Smooth muscle cell (in vitro differentiated cells): Measurements from ENCODE around the gene PCMTD2. TPM values are rescaled to one million over a fixed set of nuclear protein-coding genes. Genes with fewer than 3 reads are reported as not detected.
"Not testable (repeated sequence)": the region's sequence is repeated elsewhere in the genome, so short reads cannot be mapped to it uniquely, and the experiment has no call there.

Source experiments
- DNase-seq: peaks from one replicate; lab custom pipeline; 2025; ENCODE audit not compliant: unreplicated experiment; lab: John Stamatoyannopoulos, UW
- H2AFZ ChIP-seq: fragments of 200-600 bp; sonication (generic); 2 replicates; pipeline ENCODE4 v1.6.0; 2016; ENCODE audit warnings: antibody characterized with exemption, low read depth, mild to moderate bottlenecking
- H3F3A ChIP-seq: fragments of 200-600 bp; sonication (generic); 2 replicates; pipeline ENCODE4 v1.6.0; 2017; ENCODE audit warnings: antibody characterized with exemption, low read depth
- H3K27ac ChIP-seq: fragments of 200-600 bp; sonication (generic); 2 replicates; pipeline ENCODE4 v1.5.1; 2016; ENCODE audit warnings: low read depth, mild to moderate bottlenecking
- H3K27me3 ChIP-seq: fragments of 200-600 bp; sonication (generic); 2 replicates; pipeline ENCODE4 v1.6.1; 2016; ENCODE audit warnings: low read depth, mild to moderate bottlenecking
- H3K36me3 ChIP-seq: fragments of 200-600 bp; sonication (generic); 2 replicates; pipeline ENCODE4 v1.5.1; 2016; ENCODE audit warnings: low read depth
- H3K4me1 ChIP-seq: fragments of 200-600 bp; sonication (generic); 2 replicates; pipeline ENCODE4 v1.5.1; 2016; ENCODE audit warnings: low read depth
- H3K4me2 ChIP-seq: fragments of 200-600 bp; sonication (generic); 2 replicates; pipeline ENCODE4 v1.6.0; 2016; ENCODE audit warnings: mild to moderate bottlenecking
- H3K4me3 ChIP-seq: fragments of 200-600 bp; sonication (generic); 2 replicates; pipeline ENCODE4 v1.5.1; 2016; ENCODE audit warnings: mild to moderate bottlenecking
- H3K79me2 ChIP-seq: fragments of 200-600 bp; sonication (generic); 2 replicates; pipeline ENCODE4 v1.6.0; 2016; ENCODE audit warnings: low read depth, mild to moderate bottlenecking
- H3K9ac ChIP-seq: fragments of 200-600 bp; sonication (generic); 2 replicates; pipeline ENCODE4 v1.6.0; 2016; ENCODE audit warnings: low read depth
- H3K9me3 ChIP-seq: fragments of 200-600 bp; sonication (generic); replicated peaks from 2 replicates; pipeline ENCODE4 v1.5.1; 2016; ENCODE audit warnings: low read depth
- H4K20me1 ChIP-seq: fragments of 200-600 bp; sonication (generic); 2 replicates; pipeline ENCODE4 v1.6.0; 2016; ENCODE audit warnings: low read depth
- WGBS: methylation state at CpG from one replicate; pipeline ENCODE4 v1.1.7; 2016; ENCODE audit warnings: low lambda C conversion rate; 5-methylcytosine and 5-hydroxymethylcytosine counted together
- polyA plus RNA-seq: library from polyadenylated mRNA; unstranded; fragments of >200 nt; fragmentation: Nextera tagmentation; extraction: Ambion mirVana; gene quantifications from 2 replicates; pipeline ENCODE4 v1.2.1, GENCODE V29; 2016
- small RNA-seq: library from RNA; depleted of rRNA; stranded (forward); fragments of <200 nt; gene quantifications from one replicate; pipeline ENCODE3, GENCODE V24; 2014
- total RNA-seq: library from RNA; depleted of rRNA; stranded (reverse); fragments of >200 nt; gene quantifications from 2 replicates; pipeline ENCODE4 v1.2.3, GENCODE V29; 2014
- TF ChIP-seq, protein P1 (sequence below): fragments of 200-600 bp; sonication (generic); IDR thresholded peaks from 2 replicates; pipeline ENCODE4 v1.5.1; 2017; ENCODE audit warnings: borderline replicate concordance, mild to moderate bottlenecking, antibody characterized with exemption; ENCODE audit not compliant: insufficient read depth, poor library complexity, severe bottlenecking

Gene PCMTD2
- total and polyA plus RNA-seq, 2 experiments from 2014 or later, result 15.4 to 74.9 TPM

DNA sequence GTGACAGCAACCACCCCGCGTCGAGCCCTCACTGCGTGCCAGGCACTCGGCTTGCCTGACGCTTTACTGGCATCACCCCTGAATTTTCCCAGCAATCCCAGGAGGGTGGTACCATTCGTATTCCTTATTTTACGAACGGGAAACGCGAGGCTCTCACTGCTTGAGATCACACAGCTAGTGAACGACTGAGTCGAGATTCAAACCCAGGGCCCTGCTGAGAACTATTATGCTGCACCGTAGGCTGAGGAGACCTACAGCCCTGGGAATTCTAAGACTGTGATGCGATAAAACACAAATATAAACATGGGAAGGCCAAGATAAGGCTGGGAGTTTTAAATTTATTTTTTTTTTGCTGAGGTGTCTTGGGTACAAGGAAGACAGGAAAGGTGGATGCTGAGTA lies 60.3 kb downstream of the PCMTD2 start:
- Histone ChIP-seq H3K4me3 (peak overlapping the region; percentile 49), H3K4me2 (peak overlapping the region; percentile 75), H3K27ac (peak overlapping the region; percentile 42)
- H4K20me1 ChIP-seq, H2AFZ ChIP-seq, DNase-seq, H3K27me3 ChIP-seq, H3K4me1 ChIP-seq, H3K9ac ChIP-seq, H3F3A ChIP-seq, H3K9me3 ChIP-seq, H3K79me2 ChIP-seq, H3K36me3 ChIP-seq: not testable (repeated sequence)
- WGBS, result 36% methylated on average over 9 of the region's 15 CpGs

- peak overlapping the region; percentile 80 for H3K4me2 ChIP-seq
- H3K79me2 ChIP-seq, H4K20me1 ChIP-seq, H3K36me3 ChIP-seq, H3K9me3 ChIP-seq, H2AFZ ChIP-seq, H3F3A ChIP-seq, H3K4me1 ChIP-seq, H3K27me3 ChIP-seq, H3K9ac ChIP-seq: not testable (repeated sequence)
- peak; percentile 40 for DNase-seq
- peak overlapping the region; percentile 42 for H3K27ac ChIP-seq
- TF ChIP-seq, protein P1, sequence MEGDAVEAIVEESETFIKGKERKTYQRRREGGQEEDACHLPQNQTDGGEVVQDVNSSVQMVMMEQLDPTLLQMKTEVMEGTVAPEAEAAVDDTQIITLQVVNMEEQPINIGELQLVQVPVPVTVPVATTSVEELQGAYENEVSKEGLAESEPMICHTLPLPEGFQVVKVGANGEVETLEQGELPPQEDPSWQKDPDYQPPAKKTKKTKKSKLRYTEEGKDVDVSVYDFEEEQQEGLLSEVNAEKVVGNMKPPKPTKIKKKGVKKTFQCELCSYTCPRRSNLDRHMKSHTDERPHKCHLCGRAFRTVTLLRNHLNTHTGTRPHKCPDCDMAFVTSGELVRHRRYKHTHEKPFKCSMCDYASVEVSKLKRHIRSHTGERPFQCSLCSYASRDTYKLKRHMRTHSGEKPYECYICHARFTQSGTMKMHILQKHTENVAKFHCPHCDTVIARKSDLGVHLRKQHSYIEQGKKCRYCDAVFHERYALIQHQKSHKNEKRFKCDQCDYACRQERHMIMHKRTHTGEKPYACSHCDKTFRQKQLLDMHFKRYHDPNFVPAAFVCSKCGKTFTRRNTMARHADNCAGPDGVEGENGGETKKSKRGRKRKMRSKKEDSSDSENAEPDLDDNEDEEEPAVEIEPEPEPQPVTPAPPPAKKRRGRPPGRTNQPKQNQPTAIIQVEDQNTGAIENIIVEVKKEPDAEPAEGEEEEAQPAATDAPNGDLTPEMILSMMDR, result peak; percentile 26
- 6% methylated on average over 60 of the region's 87 CpGs for WGBS
- H3K4me3 ChIP-seq, result peak overlapping the region; percentile 49
Observed at GRCh38 chr20:64316415-64317083, 61.0 kb downstream of the PCMTD2 start.

DNA sequence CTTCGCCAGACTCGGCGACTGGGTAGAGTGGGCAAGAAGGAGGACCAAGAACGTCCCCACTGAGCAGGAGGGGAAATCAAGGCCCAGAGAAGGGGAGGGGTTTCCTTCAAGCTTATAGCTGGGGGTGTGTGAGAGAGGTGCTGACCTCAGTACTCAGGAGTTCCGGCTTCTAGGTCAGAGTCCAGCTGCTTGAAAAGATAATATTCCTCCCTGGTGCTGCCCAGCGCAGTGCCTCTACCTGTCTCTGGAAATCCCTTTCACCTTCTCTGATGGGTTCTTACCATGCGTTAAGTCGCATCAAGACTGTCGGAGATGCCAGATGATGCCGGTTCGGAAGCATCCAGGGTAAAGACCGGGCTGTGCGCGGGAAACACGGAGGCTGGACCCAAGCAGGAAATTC lies 61.8 kb downstream of the PCMTD2 start:
- not testable (repeated sequence) for H3K27me3 ChIP-seq, H3K4me1 ChIP-seq, H3K9me3 ChIP-seq, H3K27ac ChIP-seq, H2AFZ ChIP-seq, H3F3A ChIP-seq, H3K36me3 ChIP-seq, H4K20me1 ChIP-seq, DNase-seq, H3K79me2 ChIP-seq, H3K4me3 ChIP-seq, H3K9ac ChIP-seq, H3K4me2 ChIP-seq
- WGBS, result 62% methylated on average over 11 of the region's 15 CpGs

DNA sequence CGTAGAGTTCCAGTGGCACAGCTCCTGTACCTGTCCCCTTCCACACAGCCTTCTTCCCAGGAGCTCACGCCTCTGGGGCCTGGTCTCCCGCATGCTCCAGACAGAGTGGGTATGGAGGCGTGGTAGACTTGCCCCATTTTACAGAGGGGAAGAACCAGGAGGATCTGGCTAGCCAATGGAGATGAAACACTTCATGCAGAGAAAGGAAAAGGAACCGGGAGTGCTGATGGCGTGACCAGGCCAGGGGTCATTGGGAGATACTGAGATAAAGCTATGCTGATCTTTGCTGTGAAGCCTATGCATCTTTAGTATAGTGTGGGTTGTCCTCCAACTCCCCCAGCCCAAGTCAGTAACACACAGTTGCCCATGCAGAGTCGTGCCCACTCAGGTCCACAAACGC lies 62.5 kb downstream of the PCMTD2 start:
- not testable (repeated sequence) for H3K27me3 ChIP-seq, H2AFZ ChIP-seq, H3K9ac ChIP-seq, H3K36me3 ChIP-seq, H4K20me1 ChIP-seq, H3K4me3 ChIP-seq, H3K79me2 ChIP-seq, H3F3A ChIP-seq, H3K4me1 ChIP-seq, H3K9me3 ChIP-seq, DNase-seq
- 68% methylated on average over 8 of the region's 8 CpGs for WGBS
- Histone ChIP-seq H3K27ac (peak overlapping the region; percentile 56), H3K4me2 (peak overlapping the region; percentile 48)

DNA sequence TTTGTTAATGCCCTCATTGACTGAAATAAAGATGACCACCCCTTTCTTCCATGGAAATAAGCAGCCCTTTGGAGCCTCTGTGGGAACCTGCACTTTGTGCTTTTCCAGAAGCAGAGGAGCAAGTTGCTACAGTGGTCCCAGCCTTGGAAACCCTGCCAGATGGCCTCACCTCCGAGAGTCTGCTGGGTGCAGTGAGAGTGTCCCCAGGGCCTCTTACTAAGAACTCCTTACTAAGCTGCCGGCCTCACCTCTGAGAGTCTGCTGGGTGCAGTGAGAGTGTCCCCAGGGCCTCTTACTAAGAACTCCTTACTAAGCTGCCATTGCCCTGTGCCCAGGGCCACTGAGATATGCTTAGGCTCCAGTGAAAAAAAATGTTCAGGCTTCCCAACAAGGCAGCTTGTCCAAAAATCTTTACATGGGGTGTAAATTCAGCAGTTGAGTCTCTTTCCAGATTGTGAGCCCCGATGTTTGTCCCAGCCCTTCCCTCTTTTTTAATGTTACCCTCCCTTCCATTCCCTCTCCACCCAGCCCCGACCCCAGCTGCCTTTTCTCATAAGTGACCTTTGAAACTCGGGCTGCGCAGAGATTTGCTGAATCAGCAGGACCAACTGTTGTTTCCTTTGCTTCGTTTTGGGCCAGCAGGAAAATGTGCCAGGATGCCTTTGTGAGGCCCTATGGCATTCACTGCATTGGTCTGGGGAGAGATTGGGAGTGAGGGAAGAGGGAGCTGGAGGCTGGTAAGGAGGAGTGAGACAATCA lies 66.7 kb downstream of the PCMTD2 start:
- DNase-seq, result not testable (repeated sequence)
- WGBS, result 71% methylated on average over 7 of the region's 7 CpGs

More for the DNA sequence above, 66.7 kb downstream of the PCMTD2 start:
- not testable (repeated sequence) for H3K4me3 ChIP-seq, H3K4me1 ChIP-seq, H2AFZ ChIP-seq, H3K27ac ChIP-seq, H3K27me3 ChIP-seq, H3K9ac ChIP-seq, H4K20me1 ChIP-seq, H3F3A ChIP-seq, H3K79me2 ChIP-seq, H3K4me2 ChIP-seq, H3K9me3 ChIP-seq, H3K36me3 ChIP-seq

Small RNAs within 50 kb of the gene (small RNA-seq; reads per million reads assigned to genes)
- 0.08 reads per million for gene AL137028.2

Other genes starting within 250 kb of the PCMTD2 start
- 0.09 and 2.0 TPM in 2 replicates for gene C20orf204, start 219.6 kb upstream of the PCMTD2 start, total RNA-seq
- 0.87 and 5.2 TPM in 2 replicates for gene C20orf204, start 219.6 kb upstream of the PCMTD2 start, polyA plus RNA-seq
- gene SOX18, start 206.1 kb upstream of the PCMTD2 start, total RNA-seq, result 0.54 and 2.9 TPM in 2 replicates
- gene SOX18, start 206.1 kb upstream of the PCMTD2 start, polyA plus RNA-seq, result 9.7 and 11.3 TPM in 2 replicates
- 24.9 and 41.0 TPM in 2 replicates for gene TCEA2, start 192.6 kb upstream of the PCMTD2 start, total RNA-seq
- gene TCEA2, start 192.6 kb upstream of the PCMTD2 start, polyA plus RNA-seq, result 83.4 and 89.5 TPM in 2 replicates
- gene RGS19, start 176.2 kb upstream of the PCMTD2 start, total RNA-seq, result 14.9 and 17.4 TPM in 2 replicates
- 24.6 and 25.4 TPM in 2 replicates for gene RGS19, start 176.2 kb upstream of the PCMTD2 start, polyA plus RNA-seq
- gene OPRL1, start 175.7 kb upstream of the PCMTD2 start, total RNA-seq, result 2.9 and 6.4 TPM in 2 replicates
- 3.1 and 4.3 TPM in 2 replicates for gene OPRL1, start 175.7 kb upstream of the PCMTD2 start, polyA plus RNA-seq
- gene LKAAEAR1, start 171.3 kb upstream of the PCMTD2 start, total RNA-seq, result 4.5 TPM in 1 of 2 replicates, not detected in the other
- gene LKAAEAR1, start 171.3 kb upstream of the PCMTD2 start, polyA plus RNA-seq, result 0.79 and 1.6 TPM in 2 replicates
- not detected in 2 replicates for gene NPBWR2, start 148.2 kb upstream of the PCMTD2 start, total RNA-seq
- gene NPBWR2, start 148.2 kb upstream of the PCMTD2 start, polyA plus RNA-seq, result not detected in 2 replicates
- gene MYT1, start 91.3 kb upstream of the PCMTD2 start, total RNA-seq, result 0.09 TPM in 2 replicates
- 0.05 TPM in 1 of 2 replicates, not detected in the other for gene MYT1, start 91.3 kb upstream of the PCMTD2 start, polyA plus RNA-seq